HepG2 (cell line): Measurements from ENCODE around the gene ANO1. TPM values are rescaled to one million over a fixed set of nuclear protein-coding genes. Genes with fewer than 3 reads are reported as not detected.

Experiments
- ATAC-seq: fragments of 200-7000 bp; cut with Tn5 transposase; 3 replicates; pipeline ENCODE4 v1.9.1; 2020; ENCODE audit warnings: mild to moderate bottlenecking, moderate library complexity
- BruUV-seq: library from RNA; stranded (reverse); fragments of 400-500 nt; replicated peaks from 2 replicates; lab custom pipeline; 2021; lab: Mats Ljungman, UMichigan
- CTCF ChIA-PET: fragments of 300-600 bp; formaldehyde crosslinking; extraction: SDS; loops from one replicate; lab custom pipeline; 2021; ENCODE audit warnings: low total read pairs, inconsistent platforms, low intra/inter-chr PET ratio; lab: Yijun Ruan, JAX
- POLR2A ChIA-PET: fragments of 350-600 bp; sonication (Branson Sonifier 250); formaldehyde crosslinking; loops from one replicate; lab custom pipeline; 2020; ENCODE audit warnings: antibody characterized with exemption, inconsistent platforms; lab: Yijun Ruan, JAX
- DNase-seq: peaks from one replicate; pipeline ENCODE4 v3.0.0-alpha.2; 2015; ENCODE audit warnings: low spot score
- FAIRE-seq: peaks from 3 replicates; lab custom pipeline; 2011; peaks lifted over from hg19 to GRCh38; lab: Jason Lieb, UNC
- H2AFZ ChIP-seq: one replicate; pipeline ENCODE4 v1.6.1; 2011; ENCODE audit warnings: low read length, inconsistent platforms
- H3K27ac ChIP-seq: fragments of 300-600 bp; 3 replicates; pipeline ENCODE4 v1.8.0; 2011; ENCODE audit warnings: mixed run types, mild to moderate bottlenecking, mixed read lengths, low read length, inconsistent platforms; ENCODE audit not compliant: insufficient read depth; ENCODE audit errors: extremely low read length
- H3K27me3 ChIP-seq, 2 experiments: fragments of 200-600 bp in 1 of 2; 2 replicates in 1 of 2; 3 replicates in 1 of 2; pipeline versions ENCODE4 v1.6.0 to v1.8.0; 2011; ENCODE audit warnings: low read length in 2 of 2, mild to moderate bottlenecking in 2 of 2, moderate library complexity in 2 of 2, inconsistent platforms in 1 of 2; ENCODE audit not compliant: insufficient read depth in 2 of 2, control insufficient read depth in 1 of 2
- H3K36me3 ChIP-seq, 2 experiments: fragments of 200-600 bp in 1 of 2; replicated peaks in 1 of 2; 2 replicates in 1 of 2; 3 replicates in 1 of 2; pipeline versions ENCODE4 v1.5.1 to v1.8.0; 2011; ENCODE audit warnings: low read length in 2 of 2, inconsistent platforms in 1 of 2; ENCODE audit not compliant: insufficient read depth in 2 of 2, control insufficient read depth in 1 of 2
- H3K4me1 ChIP-seq: 2 replicates; pipeline ENCODE4 v1.5.1; 2012; ENCODE audit warnings: low read length, inconsistent platforms; ENCODE audit not compliant: insufficient read depth
- H3K4me2 ChIP-seq: 2 replicates; pipeline ENCODE4 v1.6.0; 2011; ENCODE audit warnings: low read depth, low read length, inconsistent platforms
- H3K4me3 ChIP-seq, 3 experiments: fragments of 200-600 bp in 1 of 3; sonication (generic), shearing (Covaris generic) in 1 of 3; replicated peaks in 1 of 3; 2 replicates each; pipeline ENCODE4 v1.5.1; 2011 to 2016; ENCODE audit warnings: low read length in 3 of 3, inconsistent platforms in 2 of 3, low read depth in 2 of 3, mild to moderate bottlenecking in 2 of 3, control low read depth in 1 of 3, mixed read lengths in 1 of 3; ENCODE audit not compliant: insufficient read depth in 1 of 3
- H3K79me2 ChIP-seq: one replicate; pipeline ENCODE4 v1.6.1; 2011; ENCODE audit warnings: low read length, inconsistent platforms; ENCODE audit not compliant: insufficient read depth
- H3K9ac ChIP-seq: 2 replicates; pipeline ENCODE4 v1.6.0; 2011; ENCODE audit warnings: mild to moderate bottlenecking, low read depth, low read length, inconsistent platforms; ENCODE audit not compliant: insufficient read depth
- H3K9me3 ChIP-seq: 2 replicates; pipeline ENCODE4 v1.5.1; 2012; ENCODE audit warnings: mild to moderate bottlenecking, low read length
- H4K20me1 ChIP-seq: 2 replicates; pipeline ENCODE4 v1.6.0; 2011; ENCODE audit warnings: inconsistent platforms, mild to moderate bottlenecking, low read length, moderate library complexity; ENCODE audit not compliant: insufficient read depth
- CBX1 ChIP-seq: IDR thresholded peaks from one replicate; pipeline ENCODE4 v1.6.1; 2016; ENCODE audit warnings: antibody characterized with exemption, low read depth
- KDM5A ChIP-seq: fragments of 200-600 bp; sonication (generic); IDR thresholded peaks from 2 replicates; pipeline ENCODE4 v1.7.0; 2018; ENCODE audit warnings: antibody characterized with exemption, mild to moderate bottlenecking, low read length, borderline replicate concordance
- PLRG1 ChIP-seq: fragments of 450-650 bp; conservative IDR thresholded peaks from 2 replicates; pipeline ENCODE4 v1.6.1; 2016
- SIX1 ChIP-seq: sonication (generic); formaldehyde crosslinking; IDR thresholded peaks from 2 replicates; pipeline ENCODE4 v1.4.0; 2020; ENCODE audit warnings: missing genetic modification reagents, borderline replicate concordance
- ZNF260 ChIP-seq: sonication (generic); formaldehyde crosslinking; IDR thresholded peaks from 2 replicates; pipeline ENCODE4 v1.4.0; 2020; ENCODE audit warnings: missing genetic modification reagents, low read depth, mild to moderate bottlenecking, borderline replicate concordance
- ZNF362 ChIP-seq: sonication (generic); formaldehyde crosslinking; IDR thresholded peaks from 2 replicates; pipeline ENCODE4 v1.4.0; 2020; ENCODE audit warnings: missing genetic modification reagents, mild to moderate bottlenecking, borderline replicate concordance
- WGBS: methylation state at CpG from one replicate; pipeline ENCODE4 v1.1.6; 2017; ENCODE audit warnings: low lambda C conversion rate; 5-methylcytosine and 5-hydroxymethylcytosine counted together
- in situ Hi-C: cut with HindIII; loops from 2 replicates; pipeline ENCODE4 v1.10.0; 2017; ENCODE audit warnings: low pct_unique_long_range_greater_than_20kb; ENCODE audit not compliant: extremely low pct_ligation_motif_present
- intact Hi-C: fragments of 100-400 bp; cut with micrococcal nuclease; formaldehyde crosslinking; loops from one replicate; pipeline ENCODE4 v1.10.0; 2022; ENCODE audit not compliant: unreplicated experiment
- polyA plus RNA-seq, 8 experiments: library from polyadenylated mRNA; depleted of rRNA in 3 of 8; stranded (reverse) in 7 of 8; unstranded in 1 of 8; fragments of >200 nt; fragmentation: Illumina TruSeq in 4 of 8; extraction: Trizol in 4 of 8; gene quantifications; 2 replicates each; pipeline versions ENCODE4 v1.2.1 to v1.2.3, GENCODE V29; 2011 to 2016; ENCODE audit warnings: low read depth in 4 of 8, missing spikeins in 1 of 8, mixed read lengths in 1 of 8; ENCODE audit not compliant: insufficient read depth in 1 of 8
- total RNA-seq, 5 experiments: library from RNA; depleted of rRNA; stranded (reverse); fragments of >200 nt; fragmentation: Illumina TruSeq; extraction: Trizol; gene quantifications; 2 replicates each; pipeline ENCODE4 v1.2.3, GENCODE V29; 2016; ENCODE audit warnings: low read depth in 1 of 5

Gene ANO1
- total and polyA plus RNA-seq, 2 of the 13 experiments (the other 11 are each of a cell fraction or from before 2014, with no cell fraction given) = not detected

GRCh38 chr11:70158757-70159389, 80.8 kb downstream of the ANO1 start:
- TF ChIP-seq CBX1 (no peak), KDM5A (no peak), ZNF260 (no peak), SIX1 (CRISPR knock-in tag) (no peak), PLRG1 (no peak), ZNF362 (CRISPR knock-in tag) (no peak)
- intact Hi-C loops = no loop called here
- Histone ChIP-seq H3K27me3 (peaks cover 8 to 42% of the 10 kb centered on the region in 2 experiments; a peak in 3 of 5 replicates), H3K9me3 (no peaks in the 10 kb centered on the region), H3K79me2 (no peaks in the 10 kb centered on the region), H3K4me2 (no peak overlapping the region), H3K36me3 (no peaks in the 10 kb centered on the region), H4K20me1 (peaks cover 3% of the 10 kb centered on the region; the same call in 1 of the 2 replicates), H3K9ac (no peak overlapping the region), H3K4me3 (no peak overlapping the region), H2AFZ (no peak overlapping the region), H3K4me1 (no peaks in the 10 kb centered on the region), H3K27ac (no peak overlapping the region)
- in situ Hi-C loops = no loop called here
- ATAC-seq (no peak), FAIRE-seq (no peak), DNase-seq (no peak)
- 46% methylated on average over 8 of the region's 14 CpGs for WGBS
- POLR2A ChIA-PET = no interaction called here
- no TSS peak for BruUV-seq
- CTCF ChIA-PET = interaction anchor here (1.4 to 1.6 kb wide), 2 partner anchors 240 to 243 kb away, joined by 4 to 9 read pairs; no protein-coding TSS in a partner anchor
